MM.1S (cell line): ENCODE results near the gene TMEM82.

Experiments
- DNase-seq: peaks from one replicate; pipeline ENCODE4 v3.0.0-alpha.2; 2015
- H2AFZ ChIP-seq: fragments of 300-600 bp; sonication (generic); 2 replicates; pipeline ENCODE4 v1.6.0; 2016; ENCODE audit warnings: antibody characterized with exemption, low read length
- H3F3A ChIP-seq: fragments of 300-600 bp; sonication (generic); 2 replicates; pipeline ENCODE4 v1.6.1; 2016; ENCODE audit warnings: mild to moderate bottlenecking, antibody characterized with exemption, low read length, moderate library complexity, mixed read lengths; ENCODE audit not compliant: insufficient read depth
- H3K27ac ChIP-seq: fragments of 300-600 bp; sonication (generic); 2 replicates; pipeline ENCODE4 v1.5.1; 2016; ENCODE audit warnings: mild to moderate bottlenecking, low read length
- H3K27me3 ChIP-seq: fragments of 300-600 bp; sonication (generic); replicated peaks from 2 replicates; pipeline ENCODE4 v1.6.0; 2016; ENCODE audit warnings: low read length; ENCODE audit not compliant: insufficient read depth
- H3K36me3 ChIP-seq: fragments of 300-600 bp; sonication (generic); replicated peaks from 2 replicates; pipeline ENCODE4 v1.6.1; 2016; ENCODE audit warnings: mild to moderate bottlenecking, low read length, mixed read lengths; ENCODE audit not compliant: insufficient read depth
- H3K4me1 ChIP-seq: fragments of 300-600 bp; sonication (generic); 2 replicates; pipeline ENCODE4 v1.6.1; 2016; ENCODE audit warnings: low read length, mixed read lengths
- H3K4me2 ChIP-seq: fragments of 300-600 bp; sonication (generic); 2 replicates; pipeline ENCODE4 v1.6.0; 2016; ENCODE audit warnings: low read depth, low read length
- H3K4me3 ChIP-seq: fragments of 300-600 bp; sonication (generic); 2 replicates; pipeline ENCODE4 v1.5.1; 2016; ENCODE audit warnings: low read length, mixed read lengths
- H3K79me2 ChIP-seq: fragments of 300-600 bp; sonication (generic); 2 replicates; pipeline ENCODE4 v1.6.1; 2016; ENCODE audit warnings: mixed run types, low read length, mixed read lengths
- H3K9ac ChIP-seq: fragments of 300-600 bp; sonication (generic); 2 replicates; pipeline ENCODE4 v1.6.1; 2016; ENCODE audit warnings: low read length, mixed read lengths
- H3K9me2 ChIP-seq: fragments of 300-600 bp; sonication (generic); replicated peaks from 2 replicates; pipeline ENCODE4 v1.6.1; 2016; ENCODE audit warnings: mild to moderate bottlenecking, low read length, mixed read lengths; ENCODE audit not compliant: insufficient read depth
- H3K9me3 ChIP-seq: fragments of 300-600 bp; sonication (generic); replicated peaks from 2 replicates; pipeline ENCODE4 v1.6.1; 2016; ENCODE audit warnings: mild to moderate bottlenecking, low read length, mixed read lengths; ENCODE audit not compliant: insufficient read depth
- H4K20me1 ChIP-seq: fragments of 300-600 bp; sonication (generic); 2 replicates; pipeline ENCODE4 v1.6.1; 2016; ENCODE audit warnings: mild to moderate bottlenecking, low read length, moderate library complexity, mixed read lengths; ENCODE audit not compliant: insufficient read depth
- CTCF ChIP-seq: fragments of 300-600 bp; sonication (generic); IDR thresholded peaks from 2 replicates; pipeline ENCODE4 v1.5.1; 2016; ENCODE audit warnings: antibody characterized with exemption, low read length, mixed read lengths
- EZH2 ChIP-seq: fragments of 300-600 bp; sonication (generic); optimal IDR thresholded peaks from 2 replicates; pipeline ENCODE3; 2017; ENCODE audit warnings: low read depth, mild to moderate bottlenecking, antibody characterized with exemption, low read length, mixed read lengths
- EZH2phosphoT487 ChIP-seq: fragments of 300-600 bp; sonication (generic); IDR thresholded peaks from 2 replicates; pipeline ENCODE4 v1.6.1; 2018; ENCODE audit warnings: antibody characterized with exemption, low read length

TMEM82 gene

GRCh38 chr1:15724949-15725880 lies 17.1 kb upstream of the TMEM82 start:
- Histone ChIP-seq H3K36me3 (no peaks in the 10 kb centered on the region; the same call in 1 of the 2 replicates), H4K20me1 (no peaks in the 10 kb centered on the region), H2AFZ (no peak overlapping the region), H3K4me2 (no peak overlapping the region), H3K9ac (no peak overlapping the region), H3K9me2 (no peaks in the 10 kb centered on the region), H3K9me3 (no peaks in the 10 kb centered on the region), H3K79me2 (no peaks in the 10 kb centered on the region), H3K27me3 (no peaks in the 10 kb centered on the region), H3K4me3 (no peak overlapping the region), H3K4me1 (no peaks in the 10 kb centered on the region), H3F3A (no peaks in the 10 kb centered on the region), H3K27ac (no peak overlapping the region)
- TF ChIP-seq CTCF = no peak
- TF ChIP-seq EZH2phosphoT487 = no peak
- no peak for TF ChIP-seq EZH2
- DNase-seq = no peak

GRCh38 chr1:15726508-15726907 lies 15.8 kb upstream of the TMEM82 start:
- TF ChIP-seq EZH2 = no peak
- no peak for TF ChIP-seq EZH2phosphoT487
- TF ChIP-seq CTCF = no peak
- Histone ChIP-seq H3K9me2 (no peaks in the 10 kb centered on the region), H3K79me2 (no peaks in the 10 kb centered on the region), H3K36me3 (no peaks in the 10 kb centered on the region; the same call in 1 of the 2 replicates), H2AFZ (no peak overlapping the region), H3K4me2 (no peak overlapping the region), H3K27ac (no peak overlapping the region), H4K20me1 (no peaks in the 10 kb centered on the region), H3K9ac (no peak overlapping the region), H3K27me3 (no peaks in the 10 kb centered on the region), H3K9me3 (no peaks in the 10 kb centered on the region), H3K4me3 (no peak overlapping the region), H3K4me1 (no peaks in the 10 kb centered on the region), H3F3A (no peaks in the 10 kb centered on the region)
- DNase-seq = no peak

GRCh38 chr1:15727021-15727420 lies 15.3 kb upstream of the TMEM82 start:
- no peaks in the 10 kb centered on the region; the same call in 1 of the 2 replicates for H3K36me3 ChIP-seq
- no peaks in the 10 kb centered on the region for H3F3A ChIP-seq

More at GRCh38 chr1:15727021-15727420, 15.3 kb upstream of the TMEM82 start:
- Histone ChIP-seq H2AFZ (no peak overlapping the region), H3K9me3 (no peaks in the 10 kb centered on the region), H3K4me2 (no peak overlapping the region), H3K27ac (no peak overlapping the region), H3K9me2 (no peaks in the 10 kb centered on the region), H3K4me1 (no peaks in the 10 kb centered on the region), H4K20me1 (no peaks in the 10 kb centered on the region), H3K79me2 (no peaks in the 10 kb centered on the region), H3K9ac (no peak overlapping the region), H3K4me3 (no peak overlapping the region), H3K27me3 (no peaks in the 10 kb centered on the region)
- no peak for DNase-seq
- TF ChIP-seq EZH2phosphoT487 = no peak
- no peak for TF ChIP-seq EZH2
- TF ChIP-seq CTCF = no peak
